Gastroesophageal sphincter (tissue), 4 donors: ENCODE measurements around the gene FRMD1. TPM values are rescaled to one million over a fixed set of nuclear protein-coding genes. Genes with fewer than 3 reads are reported as not detected.

Source experiments
- ATAC-seq: fragments of 150-250 bp; one replicate; pipeline ENCODE4 v1.9.1; 2016; ENCODE audit warnings: mild to moderate bottlenecking, moderate library complexity
- H3K27ac ChIP-seq, 4 donors: fragments of 200-600 bp; sonication (generic) in 3 of 4; 1 replicate in 3 of 4; 2 replicates in 1 of 4; pipeline ENCODE4 v1.5.1; 2016 to 2019
- H3K27me3 ChIP-seq: fragments of 200-600 bp; sonication (generic); one replicate; pipeline ENCODE4 v1.5.1; 2019
- H3K36me3 ChIP-seq, 2 donors: fragments of 200-600 bp; sonication (generic); one replicate each; pipeline ENCODE4 v1.5.1; 2019; ENCODE audit warnings: control low read depth in 1 of 2
- H3K4me1 ChIP-seq, 3 donors: fragments of 200-600 bp; sonication (generic); 1 replicate in 2 of 3; 2 replicates in 1 of 3; pipeline ENCODE4 v1.5.1; 2016 to 2019; ENCODE audit warnings: control low read depth in 2 of 3
- H3K4me3 ChIP-seq, 2 donors: fragments of 200-600 bp; sonication (generic); one replicate each; pipeline ENCODE4 v1.5.1; 2019; ENCODE audit warnings: mild to moderate bottlenecking in 1 of 2, moderate library complexity in 1 of 2
- H3K9me3 ChIP-seq, 3 donors: fragments of 200-600 bp; sonication (generic); one replicate each; pipeline ENCODE4 v1.5.1; 2017 to 2019; ENCODE audit warnings: control low read depth in 2 of 3
- CTCF ChIP-seq, 4 experiments: fragments of 200-600 bp in 2 of 4; fragments of 450-650 bp in 2 of 4; sonication (generic) in 1 of 4; IDR thresholded peaks; one replicate each; pipeline ENCODE4 v1.5.1; 2017 to 2019; ENCODE audit warnings: antibody characterized with exemption in 4 of 4, mild to moderate bottlenecking in 2 of 4, moderate library complexity in 2 of 4
- EP300 ChIP-seq: sonication (generic); formaldehyde crosslinking; IDR thresholded peaks from one replicate; pipeline ENCODE4 v1.6.1; 2017; ENCODE audit warnings: antibody characterized with exemption, mild to moderate bottlenecking
- POLR2A ChIP-seq, 2 donors: fragments of 450-650 bp; IDR thresholded peaks; one replicate each; pipeline ENCODE4 v1.6.1; 2017; ENCODE audit warnings: antibody characterized with exemption in 2 of 2, mild to moderate bottlenecking in 2 of 2, moderate library complexity in 1 of 2
- POLR2AphosphoS5 ChIP-seq: sonication (generic); formaldehyde crosslinking; IDR thresholded peaks from one replicate; pipeline ENCODE4 v1.6.1; 2017; ENCODE audit warnings: antibody characterized with exemption
- WGBS, 2 donors: methylation state at CpG; one replicate each; pipeline ENCODE4 v1.1.5; 2018; ENCODE audit warnings: low coverage in 1 of 2; 5-methylcytosine and 5-hydroxymethylcytosine counted together
- total RNA-seq, 4 donors: library from RNA; depleted of rRNA; stranded (reverse); fragments of >200 nt; gene quantifications; one replicate each; pipeline ENCODE4 v1.1.0, GENCODE V29; 2016

The FRMD1 gene
- total RNA-seq, 4 donors from 2014 or later, result 0.10 to 0.54 (median 0.23) TPM; not detected in 1

- TF ChIP-seq CTCF (IDR thresholded peaks at IDR 0.05), result no peak
- TF ChIP-seq EP300, result no peak
- no peak for TF ChIP-seq POLR2A (IDR thresholded peaks at IDR 0.05)
- TF ChIP-seq POLR2AphosphoS5, result no peak
- H3K4me1 ChIP-seq, result no peaks in the 10 kb centered on the region
- no peak overlapping the region for H3K27ac ChIP-seq
- peaks cover 17% of the 10 kb centered on the region for H3K27me3 ChIP-seq
- ATAC-seq, result no peak
- H3K9me3 ChIP-seq, result no peaks in the 10 kb centered on the region
- WGBS, 2 donors, result 81% methylated on average over 15 of the region's 18 CpGs; no CpG with 5 or more reads in 1 of the 2 donors
- no peaks in the 10 kb centered on the region for H3K36me3 ChIP-seq
- H3K4me3 ChIP-seq, result no peak overlapping the region
These were observed 54.0 kb downstream of the FRMD1 start for GRCh38 chr6:168024951-168025510.

GRCh38 chr6:168022488-168023321, 56.3 kb downstream of the FRMD1 start:
- ATAC-seq, result no peak
- 50 to 76% methylated on average over 1 to 4 of the region's 7 CpGs for WGBS, 2 donors

GRCh38 chr6:168021581-168021980, 57.4 kb downstream of the FRMD1 start:
- TF ChIP-seq POLR2A (IDR thresholded peaks at IDR 0.05) (no peak), CTCF (IDR thresholded peaks at IDR 0.05) (no peak), EP300 (no peak), POLR2AphosphoS5 (no peak)
- Histone ChIP-seq H3K4me1 (no peaks in the 10 kb centered on the region), H3K27me3 (peaks cover 30% of the 10 kb centered on the region), H3K36me3 (no peaks in the 10 kb centered on the region), H3K4me3 (no peak overlapping the region), H3K9me3 (no peaks in the 10 kb centered on the region), H3K27ac (no peak overlapping the region)
- 74 to 84% methylated on average over 4 to 5 of the region's 5 CpGs for WGBS, 2 donors
- no peak for ATAC-seq

More at GRCh38 chr6:168022488-168023321, 56.3 kb downstream of the FRMD1 start:
- no peaks in the 10 kb centered on the region for H3K9me3 ChIP-seq
- TF ChIP-seq POLR2AphosphoS5, result no peak
- TF ChIP-seq EP300, result no peak
- TF ChIP-seq POLR2A (IDR thresholded peaks at IDR 0.05), result no peak
- no peak for TF ChIP-seq CTCF (IDR thresholded peaks at IDR 0.05)
- peaks cover 23% of the 10 kb centered on the region for H3K27me3 ChIP-seq
- no peaks in the 10 kb centered on the region for H3K4me1 ChIP-seq
- H3K27ac ChIP-seq, result no peak overlapping the region
- H3K4me3 ChIP-seq, result no peak overlapping the region
- H3K36me3 ChIP-seq, result no peaks in the 10 kb centered on the region

GRCh38 chr6:168020242-168020641, 58.8 kb downstream of the FRMD1 start:
- ATAC-seq, result no peak
- Histone ChIP-seq H3K36me3 (no peaks in the 10 kb centered on the region), H3K9me3 (no peaks in the 10 kb centered on the region), H3K4me1 (no peaks in the 10 kb centered on the region), H3K27ac (no peak overlapping the region), H3K27me3 (peaks cover 29% of the 10 kb centered on the region), H3K4me3 (no peak overlapping the region)
- TF ChIP-seq CTCF (IDR thresholded peaks at IDR 0.05) (no peak), POLR2A (IDR thresholded peaks at IDR 0.05) (no peak), EP300 (no peak), POLR2AphosphoS5 (no peak)
- 71 to 94% methylated on average over 5 to 8 of the region's 8 CpGs for WGBS, 2 donors

- TF ChIP-seq CTCF (IDR thresholded peaks at IDR 0.05), result no peak
- no peak for TF ChIP-seq POLR2A (IDR thresholded peaks at IDR 0.05)
- no peak for TF ChIP-seq EP300
- TF ChIP-seq POLR2AphosphoS5, result no peak
- H3K4me3 ChIP-seq, result no peak overlapping the region
- H3K27ac ChIP-seq, result no peak overlapping the region
- 85% methylated on average over 6 of the region's 15 CpGs; no CpG with 5 or more reads in 1 of the 2 donors for WGBS, 2 donors
- H3K4me1 ChIP-seq, result no peaks in the 10 kb centered on the region
- no peak for ATAC-seq
- H3K36me3 ChIP-seq, result no peaks in the 10 kb centered on the region
- H3K27me3 ChIP-seq, result peaks cover 25% of the 10 kb centered on the region
- no peaks in the 10 kb centered on the region for H3K9me3 ChIP-seq
These were observed 60.3 kb downstream of the FRMD1 start for GRCh38 chr6:168018664-168019063.
